Erythroblast (primary cell): Measurements from ENCODE around the gene SF3B6.

ENCODE experiments used
- GATA1 ChIP-seq: IDR thresholded peaks from 2 replicates; pipeline ENCODE4 v1.6.1; 2011; ENCODE audit warnings: low read depth, mild to moderate bottlenecking, control low read depth, low read length, moderate library complexity
- POLR2A ChIP-seq: IDR thresholded peaks from 2 replicates; pipeline ENCODE4 v1.6.1; 2011; ENCODE audit warnings: mild to moderate bottlenecking, low read length

GRCh38 chr2:24047703-24048033 is 28.5 kb downstream of the SF3B6 start:
- TF ChIP-seq POLR2A (no peak), GATA1 (no peak)
